ENCODE measurements around the gene S100A14. TPM values are rescaled to one million over a fixed set of nuclear protein-coding genes. Genes with fewer than 3 reads are reported as not detected.

Gene S100A14
- total RNA-seq (under 1 TPM in 3 of 9 donors, not detected in 6; 0.32 to 0.90 (median 0.53) TPM), polyA plus RNA-seq (1 to 10 TPM in 1 of 3 donors, under 1 TPM in 1, not detected in 1; 0.88 to 2.2 TPM)
- long read RNA-seq, donor 1 = 0 reads
- long read RNA-seq, donor 2 = 0 reads
- long read RNA-seq, donor 3, partial matches to known transcripts = 0 of 1 reads
- long read RNA-seq, donor 3, other reads (novel, unspliced or antisense) = 0 of 1 reads
- long read RNA-seq, donor 4 = 0 reads
- long read RNA-seq, donor 5 = 0 reads
- long read RNA-seq, donor 6 = 0 reads
- long read RNA-seq, donor 7 = 0 reads
- long read RNA-seq, donor 8 = 0 reads
- long read RNA-seq, donor 9, partial matches to known transcripts = 0 of 1 reads
- long read RNA-seq, donor 9, other reads (novel, unspliced or antisense) = 0 of 1 reads
- long read RNA-seq, donor 10 = 0 reads

- Histone ChIP-seq H3K36me3 (replicated peaks in 1 of 2) (peaks cover 0 to 4% of the 10 kb centered on the region in 2 donors), H3K27me3 (no peaks in the 10 kb centered on the region), H3K9me3 (replicated peaks in 1 of 3) (no peaks in the 10 kb centered on the region), H3K4me3 (no peak within 1 kb of the TSS), H3K4me1 (replicated peaks in 1 of 2) (peaks cover 0 to 3% of the 10 kb centered on the region in 2 donors), H3K27ac (peak within 1 kb of the TSS in 1 of 5 donors; percentile 18)
- intact Hi-C loops (cut with DNase I) = loop anchor here in 1 of 2 donors (5.0 kb wide), 1 partner anchor 44 kb away; no protein-coding TSS in a partner anchor
- 68 to 85% (median 82%) methylated on average over 9 to 10 of the region's 10 CpGs for WGBS, 4 donors
- TF ChIP-seq POLR2A (IDR thresholded peaks at IDR 0.05) (no peak), CTCF (IDR thresholded peaks at IDR 0.05) (no peak)
- DNase-seq = no peak
These were observed at the start of gene S100A14 for GRCh38 chr1:153616144-153616916. TSS of gene S100A14 (minus strand) at chr1:153616325. CDS start at chr1:153615858, 467 bp downstream.

GRCh38 chr1:153663211-153663610 lies 47.1 kb upstream of the S100A14 start:
- Histone ChIP-seq H3K27me3 (no peaks in the 10 kb centered on the region), H3K9me3 (replicated peaks in 1 of 3) (no peaks in the 10 kb centered on the region), H3K27ac (peak overlapping the region in 1 of 5 donors; percentile 7), H3K4me3 (no peak overlapping the region), H3K36me3 (replicated peaks in 1 of 2) (peaks cover 0 to 78% of the 10 kb centered on the region in 2 donors), H3K4me1 (replicated peaks in 1 of 2) (peaks cover 8 to 14% of the 10 kb centered on the region in 2 donors)
- WGBS, 4 donors = 75 to 81% (median 77%) methylated on average over 5 of the region's 5 CpGs
- intact Hi-C loops (cut with DNase I) = loop anchor here in 1 of 2 donors (10.0 kb wide), 1 partner anchor 88 kb away; no protein-coding TSS in a partner anchor
- TF ChIP-seq CTCF (IDR thresholded peaks at IDR 0.05) (no peak), POLR2A (IDR thresholded peaks at IDR 0.05) (no peak)
- DNase-seq = peak in 1 of 7 donors; percentile 19

GRCh38 chr1:153662269-153662668 lies 46.1 kb upstream of the S100A14 start:
- Histone ChIP-seq H3K4me1 (replicated peaks in 1 of 2) (peaks cover 8 to 18% of the 10 kb centered on the region in 2 donors), H3K36me3 (replicated peaks in 1 of 2) (peaks cover 0 to 69% of the 10 kb centered on the region in 2 donors), H3K27me3 (no peaks in the 10 kb centered on the region), H3K27ac (no peak overlapping the region), H3K9me3 (replicated peaks in 1 of 3) (no peaks in the 10 kb centered on the region), H3K4me3 (no peak overlapping the region)
- intact Hi-C loops (cut with DNase I) = loop anchor here in 1 of 2 donors (10.0 kb wide), 1 partner anchor 87 kb away; no protein-coding TSS in a partner anchor
- no peak for DNase-seq
- 51 to 63% (median 58%) methylated on average over 2 of the region's 2 CpGs for WGBS, 4 donors
- TF ChIP-seq CTCF (IDR thresholded peaks at IDR 0.05) = no peak

Data from adrenal gland (tissue), 19 donors.